GM12891 (cell line): Measurements from ENCODE around the gene FGF11.

ENCODE experiments used
- POLR2A ChIP-seq: IDR thresholded peaks from 2 replicates; pipeline ENCODE4 v1.6.1; 2011; ENCODE audit warnings: low read depth, low read length, control low read depth
- POLR2AphosphoS5 ChIP-seq: IDR thresholded peaks from 2 replicates; pipeline ENCODE4 v1.6.1; 2011; ENCODE audit warnings: low read depth, low read length, control low read depth
- POU2F2 ChIP-seq: IDR thresholded peaks from 2 replicates; pipeline ENCODE4 v1.6.1; 2011; ENCODE audit warnings: low read depth, mild to moderate bottlenecking, control low read depth, low read length, moderate library complexity
- SPI1 ChIP-seq: IDR thresholded peaks from 2 replicates; pipeline ENCODE4 v1.6.1; 2011; ENCODE audit warnings: low read depth, low read length, control low read depth
- TAF1 ChIP-seq: IDR thresholded peaks from 2 replicates; pipeline ENCODE4 v1.6.1; 2011; ENCODE audit warnings: low read depth, low read length, control low read depth

DNA sequence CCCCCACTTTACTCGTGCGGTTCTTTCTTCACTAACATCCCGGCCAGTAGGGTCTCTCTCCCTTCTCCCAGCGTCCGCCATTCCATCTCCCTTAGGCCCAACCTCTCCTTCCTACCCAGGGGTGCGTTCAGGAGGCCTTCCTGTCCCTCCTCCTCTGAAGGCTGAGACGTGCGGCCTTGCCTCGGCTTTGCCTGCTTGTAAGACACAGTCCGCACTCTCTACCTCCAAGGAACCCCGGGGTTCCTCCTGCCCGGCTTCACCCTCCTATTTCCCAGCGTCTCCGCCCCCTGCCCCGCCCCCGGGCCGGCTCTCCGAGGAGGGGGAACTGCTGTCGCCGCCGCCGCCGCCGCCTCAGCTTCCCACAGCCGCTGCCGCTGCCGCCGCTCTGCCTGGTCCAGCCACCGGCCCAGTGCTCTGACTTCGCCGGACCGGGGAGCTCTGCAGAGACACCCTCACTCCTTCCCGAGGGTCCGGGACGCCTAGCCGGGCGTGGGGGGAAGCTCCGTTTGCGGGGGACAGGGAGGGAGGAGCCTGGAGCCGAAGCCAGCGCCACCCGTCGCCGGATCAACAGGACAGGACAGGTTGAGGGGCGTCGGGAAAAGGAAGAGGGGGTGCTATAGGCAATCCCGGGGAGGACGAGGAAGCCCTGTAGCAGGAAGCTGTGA, 1.2 kb upstream of the FGF11 start:
- TF ChIP-seq TAF1, result no peak
- TF ChIP-seq POLR2A, result no peak
- no peak for TF ChIP-seq POLR2AphosphoS5
- TF ChIP-seq SPI1, result no peak
- no peak for TF ChIP-seq POU2F2
